Gastrocnemius medialis (tissue), 4 donors: ENCODE data around the gene CLEC4D. TPM values are rescaled to one million over a fixed set of nuclear protein-coding genes. Genes with fewer than 3 reads are reported as not detected.
"Not testable (repeated sequence)": the region's sequence is repeated elsewhere in the genome, so short reads cannot be mapped to it uniquely, and the experiment has no call there.

Experiments used
- ATAC-seq, 2 donors: fragments of 150-250 bp; one replicate each; pipeline ENCODE4 v1.9.1; 2016
- DNase-seq, 2 donors: peaks; one replicate each; pipeline ENCODE4 v3.0.0-alpha.2; 2019
- H3K27ac ChIP-seq, 4 donors: fragments of 200-600 bp; sonication (generic); 1 replicate in 1 of 4; 2 replicates in 3 of 4; pipeline ENCODE4 v1.5.1; 2016 to 2018; ENCODE audit warnings: mild to moderate bottlenecking in 2 of 4, moderate library complexity in 1 of 4
- H3K27me3 ChIP-seq, 3 donors: fragments of 200-600 bp; sonication (generic) in 2 of 3; 1 replicate in 1 of 3; 2 replicates in 2 of 3; pipeline versions ENCODE4 v1.5.1 to v1.6.0; 2016 to 2019; ENCODE audit warnings: mild to moderate bottlenecking in 1 of 3, moderate library complexity in 1 of 3
- H3K36me3 ChIP-seq, 2 donors: fragments of 200-600 bp; sonication (generic) in 1 of 2; one replicate each; pipeline ENCODE4 v1.5.1; 2017 to 2018
- H3K4me1 ChIP-seq, 2 donors: fragments of 200-600 bp; sonication (generic) in 1 of 2; one replicate each; pipeline ENCODE4 v1.5.1; 2016 to 2017; ENCODE audit warnings: mild to moderate bottlenecking in 2 of 2
- H3K4me3 ChIP-seq, 4 donors: fragments of 200-600 bp; sonication (generic) in 3 of 4; 1 replicate in 1 of 4; 2 replicates in 3 of 4; pipeline ENCODE4 v1.5.1; 2016 to 2019; ENCODE audit warnings: mild to moderate bottlenecking in 2 of 4
- H3K9me3 ChIP-seq, 3 donors: fragments of 200-600 bp; sonication (generic) in 2 of 3; 1 replicate in 1 of 3; 2 replicates in 2 of 3; pipeline ENCODE4 v1.5.1; 2016 to 2019
- CTCF ChIP-seq, 5 experiments: fragments of 450-650 bp in 3 of 5; fragments of 200-600 bp in 2 of 5; sonication (generic) in 2 of 5; IDR thresholded peaks in 4 of 5; conservative IDR thresholded peaks in 1 of 5; 1 replicate in 4 of 5; 2 replicates in 1 of 5; pipeline ENCODE4 v1.5.1; 2016 to 2019; ENCODE audit warnings: antibody characterized with exemption in 5 of 5, mild to moderate bottlenecking in 3 of 5, moderate library complexity in 3 of 5
- POLR2A ChIP-seq, 2 donors: fragments of 450-650 bp; IDR thresholded peaks; one replicate each; pipeline ENCODE4 v1.6.1; 2017; ENCODE audit warnings: antibody characterized with exemption in 2 of 2, mild to moderate bottlenecking in 2 of 2, moderate library complexity in 2 of 2
- in situ Hi-C, 4 donors: fragments of 200-750 bp; cut with MboI; loops; one replicate each; pipeline versions ENCODE4 v1.15.0 to v1.8.0; 2017; ENCODE audit warnings: low sequenced_read_pairs in 4 of 4
- intact Hi-C: fragments of 100-400 bp; cut with DNase I; formaldehyde crosslinking; loops from one replicate; pipeline ENCODE4 v1.15.1; 2023; ENCODE audit warnings: low total_unique reads
- total RNA-seq, 4 donors: library from RNA; depleted of rRNA; stranded (reverse); fragments of >200 nt; gene quantifications; one replicate each; pipeline versions ENCODE4 v1.1.0 to v1.2.3, GENCODE V29; 2016

The CLEC4D gene
- total RNA-seq, 4 donors from 2014 or later, result 0.27 TPM; not detected in 3

GRCh38 chr12:8482571-8483061, 30.7 kb upstream of the CLEC4D start:
- Histone ChIP-seq H3K9me3 (no peaks in the 10 kb centered on the region), H3K36me3 (no peaks in the 10 kb centered on the region), H3K4me3 (no peak overlapping the region), H3K27ac (no peak overlapping the region), H3K27me3 (no peaks in the 10 kb centered on the region), H3K4me1 (no peaks in the 10 kb centered on the region)
- TF ChIP-seq CTCF (IDR thresholded peaks at IDR 0.05 in 4 of 5, conservative IDR thresholded peaks at IDR 0.05 in 1 of 5) (no peak), POLR2A (IDR thresholded peaks at IDR 0.05) (no peak)
- DNase-seq (no peak), ATAC-seq (no peak)
- in situ Hi-C loops (no loop called here), intact Hi-C loops (no loop called here)

GRCh38 chr12:8483079-8483478, 30.2 kb upstream of the CLEC4D start:
- in situ Hi-C loops (no loop called here), intact Hi-C loops (no loop called here)
- Histone ChIP-seq H3K27me3 (no peaks in the 10 kb centered on the region), H3K27ac (no peak overlapping the region), H3K9me3 (no peaks in the 10 kb centered on the region), H3K36me3 (no peaks in the 10 kb centered on the region), H3K4me3 (no peak overlapping the region), H3K4me1 (no peaks in the 10 kb centered on the region)
- DNase-seq (no peak), ATAC-seq (no peak)
- TF ChIP-seq CTCF (IDR thresholded peaks at IDR 0.05 in 4 of 5, conservative IDR thresholded peaks at IDR 0.05 in 1 of 5) (no peak), POLR2A (IDR thresholded peaks at IDR 0.05) (no peak)

- ATAC-seq, result no peak
- in situ Hi-C loops, result no loop called here
- intact Hi-C loops, result no loop called here
Observed at GRCh38 chr12:8491646-8492530, 21.4 kb upstream of the CLEC4D start.

GRCh38 chr12:8493084-8493483, 20.2 kb upstream of the CLEC4D start:
- no peak for ATAC-seq
- Histone ChIP-seq H3K9me3 (no peaks in the 10 kb centered on the region), H3K27ac (no peak overlapping the region)

More at GRCh38 chr12:8491646-8492530, 21.4 kb upstream of the CLEC4D start:
- H3K4me3 ChIP-seq, result no peak overlapping the region
- no peaks in the 10 kb centered on the region for H3K36me3 ChIP-seq
- H3K27me3 ChIP-seq, result no peaks in the 10 kb centered on the region
- DNase-seq, result no peak
- H3K9me3 ChIP-seq, result no peaks in the 10 kb centered on the region
- no peak overlapping the region for H3K27ac ChIP-seq
- H3K4me1 ChIP-seq, result no peaks in the 10 kb centered on the region
- TF ChIP-seq POLR2A (IDR thresholded peaks at IDR 0.05) (no peak), CTCF (IDR thresholded peaks at IDR 0.05 in 4 of 5, conservative IDR thresholded peaks at IDR 0.05 in 1 of 5) (no peak)

GRCh38 chr12:8495671-8496070, 17.6 kb upstream of the CLEC4D start:
- H3K27ac ChIP-seq, H3K4me1 ChIP-seq, H3K27me3 ChIP-seq, DNase-seq, ATAC-seq, H3K4me3 ChIP-seq, H3K9me3 ChIP-seq, in situ Hi-C loops, H3K36me3 ChIP-seq, intact Hi-C loops: not testable (repeated sequence)

More at GRCh38 chr12:8493084-8493483, 20.2 kb upstream of the CLEC4D start:
- intact Hi-C loops (no loop called here), in situ Hi-C loops (no loop called here)
- Histone ChIP-seq H3K27me3 (no peaks in the 10 kb centered on the region), H3K4me1 (no peaks in the 10 kb centered on the region), H3K36me3 (no peaks in the 10 kb centered on the region), H3K4me3 (no peak overlapping the region)
- no peak for TF ChIP-seq CTCF (IDR thresholded peaks at IDR 0.05 in 4 of 5, conservative IDR thresholded peaks at IDR 0.05 in 1 of 5)
- no peak for TF ChIP-seq POLR2A (IDR thresholded peaks at IDR 0.05)
- no peak for DNase-seq

GRCh38 chr12:8496074-8496473, 17.2 kb upstream of the CLEC4D start:
- H3K4me1 ChIP-seq, in situ Hi-C loops, H3K4me3 ChIP-seq, intact Hi-C loops, H3K27me3 ChIP-seq, H3K27ac ChIP-seq, H3K36me3 ChIP-seq, H3K9me3 ChIP-seq, ATAC-seq, DNase-seq: not testable (repeated sequence)
